H9 (cell line): ENCODE results near the gene POU6F2. TPM values are rescaled to one million over a fixed set of nuclear protein-coding genes. Genes with fewer than 3 reads are reported as not detected.

Source experiments
- DNase-seq: peaks from one replicate; pipeline ENCODE4 v3.0.0-alpha.2; 2017
- H2AFZ ChIP-seq: one replicate; pipeline ENCODE4 v1.6.1; 2013; ENCODE audit warnings: mild to moderate bottlenecking, low read length, control low read depth, moderate library complexity
- H2AK5ac ChIP-seq: 2 replicates; pipeline ENCODE4 v1.6.1; 2013; ENCODE audit warnings: low read length, control low read depth, mixed read lengths; ENCODE audit not compliant: insufficient read length
- H2BK120ac ChIP-seq: one replicate; pipeline ENCODE4 v1.6.1; 2013; ENCODE audit warnings: low read depth, mild to moderate bottlenecking, low read length, control low read depth, inconsistent platforms; ENCODE audit not compliant: poor library complexity, severe bottlenecking
- H2BK12ac ChIP-seq: 2 replicates; pipeline ENCODE4 v1.6.1; 2013; ENCODE audit warnings: low read length, control low read depth, mixed read lengths, low read depth; ENCODE audit not compliant: insufficient read length
- H2BK15ac ChIP-seq: 2 replicates; pipeline ENCODE4 v1.6.1; 2013; ENCODE audit warnings: low read depth, low read length, control low read depth
- H2BK20ac ChIP-seq: one replicate; pipeline ENCODE4 v1.6.1; 2013; ENCODE audit warnings: low read depth, mild to moderate bottlenecking, low read length, control low read depth, inconsistent platforms; ENCODE audit not compliant: poor library complexity, severe bottlenecking
- H2BK5ac ChIP-seq: 2 replicates; pipeline ENCODE4 v1.6.1; 2013; ENCODE audit warnings: low read length, control low read depth, mixed read lengths; ENCODE audit not compliant: insufficient read length
- H3K14ac ChIP-seq: 2 replicates; pipeline ENCODE4 v1.6.1; 2013; ENCODE audit warnings: low read length, control low read depth; ENCODE audit not compliant: insufficient read depth
- H3K18ac ChIP-seq: 2 replicates; pipeline ENCODE4 v1.6.1; 2013; ENCODE audit warnings: low read depth, mild to moderate bottlenecking, mixed read lengths, low read length, control low read depth; ENCODE audit not compliant: insufficient read length
- H3K23ac ChIP-seq: 2 replicates; pipeline ENCODE4 v1.6.1; 2013; ENCODE audit warnings: low read length, control low read depth, mixed read lengths, low read depth; ENCODE audit not compliant: insufficient read length
- H3K23me2 ChIP-seq: 2 replicates; pipeline ENCODE4 v1.6.1; 2013; ENCODE audit warnings: low read depth, mild to moderate bottlenecking, mixed read lengths, low read length, control low read depth; ENCODE audit not compliant: insufficient read length, poor library complexity, severe bottlenecking
- H3K27ac ChIP-seq: 2 replicates; pipeline ENCODE4 v1.5.1; 2013; ENCODE audit warnings: low read length, control low read depth, mixed read lengths, low read depth; ENCODE audit not compliant: insufficient read length
- H3K27me3 ChIP-seq: 2 replicates; pipeline ENCODE4 v1.6.1; 2013; ENCODE audit warnings: low read length, control low read depth, inconsistent platforms; ENCODE audit not compliant: insufficient read depth
- H3K4ac ChIP-seq: 2 replicates; pipeline ENCODE4 v1.6.1; 2013; ENCODE audit warnings: low read depth, mild to moderate bottlenecking, control low read depth, inconsistent platforms, low read length, moderate library complexity
- H3K4me1 ChIP-seq: 2 replicates; pipeline ENCODE4 v1.6.1; 2013; ENCODE audit warnings: low read length, control low read depth, inconsistent platforms; ENCODE audit not compliant: insufficient read depth
- H3K4me2 ChIP-seq: 2 replicates; pipeline ENCODE4 v1.6.1; 2013; ENCODE audit warnings: low read length, control low read depth, mixed read lengths; ENCODE audit not compliant: insufficient read length, insufficient read depth
- H3K56ac ChIP-seq: 2 replicates; pipeline ENCODE4 v1.6.1; 2013; ENCODE audit warnings: low read depth, mild to moderate bottlenecking, mixed read lengths, low read length, control low read depth; ENCODE audit not compliant: insufficient read length
- H3K79me1 ChIP-seq: 2 replicates; pipeline ENCODE4 v1.6.1; 2013; ENCODE audit warnings: low read depth, mild to moderate bottlenecking, moderate library complexity, low read length, control low read depth, inconsistent platforms; ENCODE audit not compliant: insufficient read depth, poor library complexity, severe bottlenecking
- H3K79me2 ChIP-seq: 2 replicates; pipeline ENCODE4 v1.6.1; 2013; ENCODE audit warnings: low read length, control low read depth, inconsistent platforms; ENCODE audit not compliant: insufficient read depth
- H3K9ac ChIP-seq: 2 replicates; pipeline ENCODE4 v1.6.1; 2013; ENCODE audit warnings: low read length, control low read depth, mixed read lengths; ENCODE audit not compliant: insufficient read length; ENCODE audit errors: extremely low read depth
- H3K9me3 ChIP-seq: one replicate; pipeline ENCODE4 v1.6.1; 2013; ENCODE audit warnings: low read depth, low read length, inconsistent platforms; ENCODE audit not compliant: control insufficient read depth
- H3T11ph ChIP-seq: one replicate; pipeline ENCODE4 v1.6.1; 2013; ENCODE audit warnings: mild to moderate bottlenecking, low read length, control low read depth, inconsistent platforms
- H4K20me1 ChIP-seq: one replicate; pipeline ENCODE4 v1.6.1; 2013; ENCODE audit not compliant: control insufficient read depth, insufficient read length, insufficient read depth
- H4K5ac ChIP-seq: 2 replicates; pipeline ENCODE4 v1.6.1; 2013; ENCODE audit warnings: low read depth, mild to moderate bottlenecking, mixed read lengths, low read length, control low read depth; ENCODE audit not compliant: insufficient read length
- H4K8ac ChIP-seq: replicated peaks from 2 replicates; pipeline ENCODE4 v1.6.1; 2013; ENCODE audit warnings: low read length, control low read depth, mixed read lengths, low read depth; ENCODE audit not compliant: insufficient read length
- H4K91ac ChIP-seq: 2 replicates; pipeline ENCODE4 v1.6.1; 2013; ENCODE audit warnings: low read depth, mild to moderate bottlenecking, moderate library complexity, mixed read lengths, low read length, control low read depth; ENCODE audit not compliant: insufficient read length
- H3K27ac Mint-ChIP-seq, 3 experiments: 2 replicates in 2 of 3; 3 replicates in 1 of 3; pipeline ENCODE4 v1.8.0; 2020 to 2021; ENCODE audit warnings: mixed read lengths in 3 of 3, mild to moderate bottlenecking in 1 of 3, moderate library complexity in 1 of 3
- H3K27me3 Mint-ChIP-seq: 2 replicates; pipeline ENCODE4 v1.8.0; 2021; ENCODE audit warnings: low read depth, mild to moderate bottlenecking, moderate library complexity, mixed read lengths
- H3K36me3 Mint-ChIP-seq, 3 experiments: 2 replicates in 2 of 3; 3 replicates in 1 of 3; pipeline ENCODE4 v1.8.0; 2020 to 2021; ENCODE audit warnings: low read depth in 3 of 3, mixed read lengths in 3 of 3; ENCODE audit not compliant: insufficient read depth in 1 of 3
- H3K4me1 Mint-ChIP-seq, 2 experiments: 2 replicates each; pipeline ENCODE4 v1.8.0; 2020; ENCODE audit warnings: mixed read lengths in 2 of 2
- H3K4me3 Mint-ChIP-seq, 2 experiments: 2 replicates in 1 of 2; 3 replicates in 1 of 2; pipeline ENCODE4 v1.8.0; 2020 to 2021; ENCODE audit warnings: mild to moderate bottlenecking in 2 of 2, mixed read lengths in 2 of 2, moderate library complexity in 1 of 2
- H3K9me3 Mint-ChIP-seq, 2 experiments: 2 replicates in 1 of 2; 3 replicates in 1 of 2; pipeline ENCODE4 v1.8.0; 2020; ENCODE audit warnings: mild to moderate bottlenecking in 2 of 2, mixed read lengths in 2 of 2, moderate library complexity in 1 of 2
- CTCF ChIP-seq: fragments of 200-600 bp; sonication (generic); conservative IDR thresholded peaks from 3 replicates; pipeline ENCODE4 v1.8.0; 2021; ENCODE audit warnings: antibody characterized with exemption, mild to moderate bottlenecking
- WGBS: extraction: QIAGEN DNeasy Blood & Tissue Kit; methylation state at CpG from one replicate; pipeline ENCODE4 v1.1.7; 2013; ENCODE audit warnings: missing lambda C conversion rate, low lambda C conversion rate, mixed read lengths; ENCODE audit not compliant: insufficient read length; ENCODE audit errors: extremely low coverage; 5-methylcytosine and 5-hydroxymethylcytosine counted together
- total RNA-seq: library from RNA; stranded (reverse); gene quantifications from 2 replicates; pipeline ENCODE4 v1.2.1, GENCODE V29; 2021

Gene POU6F2
- total RNA-seq, 1 experiment from 2014 or later: 1.9 TPM

GRCh38 chr7:39084349-39084748 is 106.6 kb downstream of the POU6F2 start:
- no peak overlapping the region for H4K91ac ChIP-seq
- Mint-ChIP-seq H3K27ac (no peak overlapping the region), H3K4me3 (no peak overlapping the region), H3K36me3 (no peaks in the 10 kb centered on the region), H3K9me3 (no peaks in the 10 kb centered on the region), H3K4me1 (peaks cover 49 to 62% of the 10 kb centered on the region in 2 experiments), H3K27me3 (peaks cover 13% of the 10 kb centered on the region)
- H3K23me2 ChIP-seq: no peaks in the 10 kb centered on the region
- no peak overlapping the region for H4K5ac ChIP-seq
- H3K56ac ChIP-seq: no peak overlapping the region
- no peaks in the 10 kb centered on the region for H3K79me2 ChIP-seq
- no peak overlapping the region for H3T11ph ChIP-seq
- H3K27ac ChIP-seq: no peak overlapping the region
- H3K14ac ChIP-seq: no peak overlapping the region
- no peak overlapping the region for H2BK15ac ChIP-seq
- H2BK12ac ChIP-seq: no peak overlapping the region
- DNase-seq: no peak
- H3K27me3 ChIP-seq: no peaks in the 10 kb centered on the region
- TF ChIP-seq CTCF: no peak
- no peak overlapping the region for H3K18ac ChIP-seq
- no peak overlapping the region for H2AK5ac ChIP-seq
- H3K9me3 ChIP-seq: no peaks in the 10 kb centered on the region
- H4K8ac ChIP-seq: no peak overlapping the region
- no peak overlapping the region for H3K4ac ChIP-seq
- H2BK5ac ChIP-seq: no peak overlapping the region
- no CpG with 5 or more reads among the region's 3 CpGs for WGBS
- H2BK120ac ChIP-seq: no peak overlapping the region
- H2BK20ac ChIP-seq: no peak overlapping the region
- no peaks in the 10 kb centered on the region for H3K4me1 ChIP-seq
- no peak overlapping the region for H2AFZ ChIP-seq
- no peak overlapping the region for H3K9ac ChIP-seq
- no peaks in the 10 kb centered on the region for H4K20me1 ChIP-seq
- H3K4me2 ChIP-seq: no peak overlapping the region
- H3K23ac ChIP-seq: no peak overlapping the region
- H3K79me1 ChIP-seq: no peaks in the 10 kb centered on the region
